Measurements from ENCODE around the gene NEK4.

The NEK4 gene

DNA sequence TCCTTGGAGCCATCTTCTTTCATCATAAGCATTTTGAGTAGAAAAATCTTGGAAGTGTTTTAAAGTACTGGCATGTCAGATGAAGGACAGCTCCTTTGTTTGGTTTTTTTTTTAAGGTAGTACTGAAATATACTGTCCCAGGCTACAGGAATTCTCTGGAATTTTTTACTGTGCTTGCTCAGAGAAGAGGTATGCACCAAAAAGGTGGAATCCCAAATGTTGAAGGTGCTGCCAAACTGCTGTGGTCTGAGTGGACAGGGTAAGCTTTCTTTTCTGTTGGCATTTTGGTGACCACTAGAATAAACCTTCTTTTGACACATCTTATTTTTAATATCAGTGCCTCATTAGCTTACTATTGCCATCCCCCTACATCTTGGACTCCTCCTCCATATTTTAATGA lies 77.7 kb downstream of the NEK4 start:
- TF ChIP-seq, protein P1, sequence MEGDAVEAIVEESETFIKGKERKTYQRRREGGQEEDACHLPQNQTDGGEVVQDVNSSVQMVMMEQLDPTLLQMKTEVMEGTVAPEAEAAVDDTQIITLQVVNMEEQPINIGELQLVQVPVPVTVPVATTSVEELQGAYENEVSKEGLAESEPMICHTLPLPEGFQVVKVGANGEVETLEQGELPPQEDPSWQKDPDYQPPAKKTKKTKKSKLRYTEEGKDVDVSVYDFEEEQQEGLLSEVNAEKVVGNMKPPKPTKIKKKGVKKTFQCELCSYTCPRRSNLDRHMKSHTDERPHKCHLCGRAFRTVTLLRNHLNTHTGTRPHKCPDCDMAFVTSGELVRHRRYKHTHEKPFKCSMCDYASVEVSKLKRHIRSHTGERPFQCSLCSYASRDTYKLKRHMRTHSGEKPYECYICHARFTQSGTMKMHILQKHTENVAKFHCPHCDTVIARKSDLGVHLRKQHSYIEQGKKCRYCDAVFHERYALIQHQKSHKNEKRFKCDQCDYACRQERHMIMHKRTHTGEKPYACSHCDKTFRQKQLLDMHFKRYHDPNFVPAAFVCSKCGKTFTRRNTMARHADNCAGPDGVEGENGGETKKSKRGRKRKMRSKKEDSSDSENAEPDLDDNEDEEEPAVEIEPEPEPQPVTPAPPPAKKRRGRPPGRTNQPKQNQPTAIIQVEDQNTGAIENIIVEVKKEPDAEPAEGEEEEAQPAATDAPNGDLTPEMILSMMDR (IDR thresholded peaks at IDR 0.05; ENCODE audit: low read depth, low read length), result no peak
- no peak for TF ChIP-seq EZH2phosphoT487 (IDR thresholded peaks at IDR 0.05; ENCODE audit: low read depth)
- no peak overlapping the region for H3K9ac ChIP-seq (ENCODE audit: low read length)
- no peak overlapping the region for H2AFZ ChIP-seq (ENCODE audit: low read depth, low read length)
- H3K9me3 ChIP-seq (ENCODE audit: insufficient read depth, low read length), result no peaks in the 10 kb centered on the region
- peaks cover 49% of the 10 kb centered on the region for H3K4me1 ChIP-seq (ENCODE audit: low read length)
- H4K20me1 ChIP-seq (ENCODE audit: insufficient read depth, low read length), result peaks cover 43% of the 10 kb centered on the region
- no peak overlapping the region for H3K4me3 ChIP-seq (ENCODE audit: low read length)
- no peak overlapping the region for H3K4me2 ChIP-seq (ENCODE audit: low read length)
- peaks cover 46% of the 10 kb centered on the region for H3K79me2 ChIP-seq (ENCODE audit: low read length)
- H3K27ac ChIP-seq (ENCODE audit: low read length), result no peak overlapping the region
- H3K36me3 ChIP-seq (replicated peaks; ENCODE audit: low read depth, low read length), result peaks cover 91% of the 10 kb centered on the region
- H3K27me3 ChIP-seq (ENCODE audit: low read depth, low read length), result no peaks in the 10 kb centered on the region

DNA sequence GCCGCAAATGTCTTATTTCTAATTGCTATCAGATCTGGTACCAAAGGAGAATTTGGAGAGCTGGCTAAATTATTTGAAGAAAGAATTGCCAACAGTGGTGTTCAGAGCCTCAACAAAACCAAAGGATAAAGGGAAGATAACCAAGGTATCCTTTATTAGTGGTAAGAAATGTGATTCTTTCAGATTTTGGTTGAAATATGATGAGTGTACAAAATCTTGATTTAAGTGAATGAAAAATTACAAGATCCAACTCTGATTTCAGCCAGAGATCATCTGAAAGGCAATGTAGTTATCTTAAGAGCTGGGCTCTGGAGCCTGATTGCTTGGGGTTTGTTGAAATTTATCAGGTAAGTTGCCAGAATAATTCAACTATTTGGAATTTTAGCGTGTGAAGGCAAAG lies 80.2 kb downstream of the NEK4 start:
- H3K4me2 ChIP-seq (ENCODE audit: low read length), result no peak overlapping the region
- H3K9me3 ChIP-seq (ENCODE audit: insufficient read depth, low read length), result no peaks in the 10 kb centered on the region
- H3K27me3 ChIP-seq (ENCODE audit: low read depth, low read length), result no peaks in the 10 kb centered on the region
- peaks cover 87% of the 10 kb centered on the region for H3K36me3 ChIP-seq (replicated peaks; ENCODE audit: low read depth, low read length)
- no peak overlapping the region for H3K9ac ChIP-seq (ENCODE audit: low read length)
- peaks cover 71% of the 10 kb centered on the region for H3K79me2 ChIP-seq (ENCODE audit: low read length)
- no peak overlapping the region for H3K27ac ChIP-seq (ENCODE audit: low read length)
- no peak overlapping the region for H3K4me3 ChIP-seq (ENCODE audit: low read length)
- peaks cover 34% of the 10 kb centered on the region for H4K20me1 ChIP-seq (ENCODE audit: insufficient read depth, low read length)
- H3K4me1 ChIP-seq (ENCODE audit: low read length), result peaks cover 41% of the 10 kb centered on the region
- no peak overlapping the region for H2AFZ ChIP-seq (ENCODE audit: low read depth, low read length)
- TF ChIP-seq EZH2phosphoT487 (IDR thresholded peaks at IDR 0.05; ENCODE audit: low read depth), result no peak
- TF ChIP-seq, protein P1 (IDR thresholded peaks at IDR 0.05; ENCODE audit: low read depth, low read length), result no peak

DNA sequence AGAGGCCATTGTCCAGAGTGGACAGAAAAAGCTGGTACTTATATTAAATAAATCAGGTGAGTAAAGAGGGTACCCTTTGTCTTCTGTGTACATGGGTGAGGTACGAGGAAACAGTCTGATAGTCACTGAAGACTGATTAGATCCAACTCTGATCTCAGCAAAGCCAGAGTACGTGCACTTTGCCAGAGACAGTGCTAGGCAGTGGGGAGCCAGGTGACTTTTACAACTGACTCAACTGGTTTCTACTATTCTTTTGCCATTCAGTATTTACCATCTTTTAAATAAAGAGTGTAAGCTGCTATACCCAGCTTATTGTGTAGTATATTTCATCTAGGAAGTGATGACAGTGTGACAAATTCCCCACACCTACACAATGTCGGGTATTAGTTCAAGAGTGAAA lies 81.6 kb downstream of the NEK4 start:
- Histone ChIP-seq H3K9ac (ENCODE audit: low read length) (no peak overlapping the region), H3K4me1 (ENCODE audit: low read length) (peaks cover 36% of the 10 kb centered on the region), H4K20me1 (ENCODE audit: insufficient read depth, low read length) (peaks cover 26% of the 10 kb centered on the region), H3K36me3 (replicated peaks; ENCODE audit: low read depth, low read length) (peaks cover 74% of the 10 kb centered on the region), H3K4me2 (ENCODE audit: low read length) (no peak overlapping the region), H3K9me3 (ENCODE audit: insufficient read depth, low read length) (no peaks in the 10 kb centered on the region), H2AFZ (ENCODE audit: low read depth, low read length) (no peak overlapping the region), H3K27me3 (ENCODE audit: low read depth, low read length) (no peaks in the 10 kb centered on the region), H3K4me3 (ENCODE audit: low read length) (no peak overlapping the region), H3K27ac (ENCODE audit: low read length) (no peak overlapping the region; the same call in 1 of the 2 replicates), H3K79me2 (ENCODE audit: low read length) (peaks cover 84% of the 10 kb centered on the region)
- TF ChIP-seq EZH2phosphoT487 (IDR thresholded peaks at IDR 0.05; ENCODE audit: low read depth), result no peak
- TF ChIP-seq, protein P1 (IDR thresholded peaks at IDR 0.05; ENCODE audit: low read depth, low read length), result no peak

DNA sequence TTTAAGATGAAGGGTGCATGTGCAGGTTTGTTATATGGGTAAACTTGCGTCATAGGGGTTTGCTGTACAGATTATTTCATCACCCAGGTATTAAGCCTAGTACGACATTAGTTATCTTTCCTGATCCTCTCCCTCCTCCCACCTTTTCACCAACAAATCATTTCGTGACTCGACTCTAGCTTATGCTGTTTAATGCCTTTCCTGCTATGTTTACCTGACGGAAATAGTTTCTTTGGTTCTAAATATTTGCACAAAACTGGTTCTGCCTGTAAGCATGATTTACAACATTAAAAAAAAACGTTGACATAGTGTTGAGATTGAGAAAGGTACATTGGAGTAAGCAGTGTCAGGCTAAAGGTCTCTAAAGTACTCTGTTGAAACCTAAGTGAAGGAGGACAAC lies 82.5 kb downstream of the NEK4 start:
- Histone ChIP-seq H3K79me2 (ENCODE audit: low read length) (peaks cover 92% of the 10 kb centered on the region), H3K4me3 (ENCODE audit: low read length) (no peak overlapping the region), H2AFZ (ENCODE audit: low read depth, low read length) (no peak overlapping the region), H3K27ac (ENCODE audit: low read length) (no peak overlapping the region), H4K20me1 (ENCODE audit: insufficient read depth, low read length) (peaks cover 19% of the 10 kb centered on the region), H3K27me3 (ENCODE audit: low read depth, low read length) (no peaks in the 10 kb centered on the region), H3K36me3 (replicated peaks; ENCODE audit: low read depth, low read length) (peaks cover 66% of the 10 kb centered on the region), H3K4me1 (ENCODE audit: low read length) (peaks cover 41% of the 10 kb centered on the region), H3K9me3 (ENCODE audit: insufficient read depth, low read length) (no peaks in the 10 kb centered on the region), H3K4me2 (ENCODE audit: low read length) (no peak overlapping the region), H3K9ac (ENCODE audit: low read length) (no peak overlapping the region)
- TF ChIP-seq, protein P1 (IDR thresholded peaks at IDR 0.05; ENCODE audit: low read depth, low read length), result no peak
- no peak for TF ChIP-seq EZH2phosphoT487 (IDR thresholded peaks at IDR 0.05; ENCODE audit: low read depth)
